GM12878 (cell line): Measurements from ENCODE around the gene LIPT1.

Experiments
- BCLAF1 ChIP-seq: fragments of 450-650 bp; IDR thresholded peaks from 2 replicates; pipeline ENCODE4 v1.6.1; 2017; ENCODE audit warnings: antibody characterized with exemption, mild to moderate bottlenecking, moderate library complexity
- ZNF274 ChIP-seq: IDR thresholded peaks from one replicate; pipeline ENCODE4 v1.8.0; 2011; ENCODE audit not compliant: insufficient read length, insufficient read depth

- TF ChIP-seq BCLAF1 (no peak), ZNF274 (no peak)
These were observed 43.5 kb downstream of the LIPT1 start for GRCh38 chr2:99198103-99198841.
